OCI-LY1 (cell line): ENCODE results near the gene RAP1GDS1.

Experiments used
- H2AFZ ChIP-seq: fragments of 200-600 bp; sonication (generic), shearing (Covaris generic); 2 replicates; pipeline ENCODE4 v1.6.0; 2014; ENCODE audit warnings: antibody characterized with exemption, mild to moderate bottlenecking, low read length
- H3F3A ChIP-seq: fragments of 200-600 bp; sonication (generic), shearing (Covaris generic); 2 replicates; pipeline ENCODE4 v1.6.0; 2014; ENCODE audit warnings: mild to moderate bottlenecking, antibody characterized with exemption, low read length, moderate library complexity; ENCODE audit not compliant: insufficient read depth
- H3K27ac ChIP-seq: fragments of 200-600 bp; sonication (generic); 2 replicates; pipeline ENCODE4 v1.5.1; 2014; ENCODE audit warnings: low read length, mixed run types, mild to moderate bottlenecking, low read depth; ENCODE audit not compliant: poor library complexity, severe bottlenecking
- H3K27me3 ChIP-seq: fragments of 200-600 bp; sonication (generic); 2 replicates; pipeline ENCODE4 v1.6.0; 2014; ENCODE audit warnings: antibody characterized with exemption, mild to moderate bottlenecking, low read length, moderate library complexity; ENCODE audit not compliant: insufficient read depth
- H3K36me3 ChIP-seq: fragments of 200-600 bp; sonication (generic); 2 replicates; pipeline ENCODE4 v1.6.1; 2014; ENCODE audit warnings: mild to moderate bottlenecking, antibody characterized with exemption, low read length, moderate library complexity, mixed read lengths; ENCODE audit not compliant: insufficient read depth
- H3K4me1 ChIP-seq: fragments of 200-600 bp; sonication (generic); 2 replicates; pipeline ENCODE4 v1.5.1; 2014; ENCODE audit warnings: mild to moderate bottlenecking, low read length, moderate library complexity; ENCODE audit not compliant: insufficient read depth, severe bottlenecking
- H3K4me2 ChIP-seq: fragments of 200-600 bp; sonication (generic), shearing (Covaris generic); 2 replicates; pipeline ENCODE4 v1.6.1; 2014; ENCODE audit warnings: low read length
- H3K4me3 ChIP-seq: fragments of 200-600 bp; sonication (generic); 2 replicates; pipeline ENCODE4 v1.5.1; 2014; ENCODE audit warnings: low read length, low read depth, mild to moderate bottlenecking, mixed read lengths; ENCODE audit not compliant: poor library complexity, severe bottlenecking
- H3K79me2 ChIP-seq: fragments of 200-600 bp; shearing (Covaris generic); 2 replicates; pipeline ENCODE4 v1.6.1; 2016; ENCODE audit warnings: mixed run types, low read length, mixed read lengths; ENCODE audit not compliant: insufficient read depth
- H3K9ac ChIP-seq: fragments of 200-600 bp; sonication (generic), shearing (Covaris generic); 2 replicates; pipeline ENCODE4 v1.6.1; 2014; ENCODE audit warnings: mild to moderate bottlenecking, low read length, mixed read lengths
- H3K9me2 ChIP-seq: fragments of 200-600 bp; sonication (generic), shearing (Covaris generic); 2 replicates; pipeline ENCODE4 v1.6.1; 2014; ENCODE audit warnings: low read depth, mild to moderate bottlenecking, low read length, mixed read lengths
- H3K9me3 ChIP-seq: fragments of 200-600 bp; shearing (Covaris generic); 2 replicates; pipeline ENCODE4 v1.6.1; 2014; ENCODE audit warnings: low read length, mixed read lengths
- H4K20me1 ChIP-seq: fragments of 200-600 bp; sonication (generic), shearing (Covaris generic); 2 replicates; pipeline ENCODE4 v1.6.0; 2016; ENCODE audit warnings: mild to moderate bottlenecking, low read length; ENCODE audit not compliant: insufficient read depth
- CTCF ChIP-seq: fragments of 200-600 bp; sonication (generic), shearing (Covaris generic); IDR thresholded peaks from 2 replicates; pipeline ENCODE4 v1.5.1; 2017; ENCODE audit warnings: mild to moderate bottlenecking, antibody characterized with exemption, low read length, moderate library complexity, mixed read lengths
- EZH2 ChIP-seq: fragments of 200-600 bp; sonication (generic), shearing (Covaris generic); IDR thresholded peaks from 2 replicates; pipeline ENCODE4 v1.8.0; 2017; ENCODE audit warnings: borderline replicate concordance, mixed run types, mild to moderate bottlenecking, antibody characterized with exemption, low read length, moderate library complexity, mixed read lengths

The RAP1GDS1 gene

GRCh38 chr4:98381306-98381705, 120.1 kb downstream of the RAP1GDS1 start:
- no peaks in the 10 kb centered on the region for H3K9me2 ChIP-seq
- H3F3A ChIP-seq: no peaks in the 10 kb centered on the region
- H3K9me3 ChIP-seq: no peaks in the 10 kb centered on the region
- no peak for TF ChIP-seq CTCF
- no peak for TF ChIP-seq EZH2
- no peaks in the 10 kb centered on the region for H3K36me3 ChIP-seq
- H3K79me2 ChIP-seq: no peaks in the 10 kb centered on the region
- H3K9ac ChIP-seq: no peak overlapping the region
- H3K27ac ChIP-seq: no peak overlapping the region
- no peaks in the 10 kb centered on the region for H3K27me3 ChIP-seq
- no peak overlapping the region for H3K4me2 ChIP-seq
- H3K4me1 ChIP-seq: peaks cover 8% of the 10 kb centered on the region
- H3K4me3 ChIP-seq: no peak overlapping the region
- H4K20me1 ChIP-seq: no peaks in the 10 kb centered on the region
- H2AFZ ChIP-seq: no peak overlapping the region

- TF ChIP-seq EZH2 (no peak), CTCF (no peak)
- no peak overlapping the region for H3K4me2 ChIP-seq
Observed at GRCh38 chr4:98383431-98384106, 122.4 kb downstream of the RAP1GDS1 start.

GRCh38 chr4:98385831-98386230, 124.6 kb downstream of the RAP1GDS1 start:
- Histone ChIP-seq H3K4me2 (no peak overlapping the region), H3K27me3 (no peaks in the 10 kb centered on the region), H3K4me1 (peaks cover 8% of the 10 kb centered on the region), H3K9me2 (no peaks in the 10 kb centered on the region), H4K20me1 (no peaks in the 10 kb centered on the region), H3K9ac (no peak overlapping the region), H3F3A (no peaks in the 10 kb centered on the region), H3K9me3 (no peaks in the 10 kb centered on the region), H3K79me2 (no peaks in the 10 kb centered on the region), H3K36me3 (peaks cover 4% of the 10 kb centered on the region; the same call in 1 of the 2 replicates), H3K4me3 (no peak overlapping the region), H2AFZ (no peak overlapping the region), H3K27ac (no peak overlapping the region)
- no peak for TF ChIP-seq CTCF
- TF ChIP-seq EZH2: no peak

More at GRCh38 chr4:98383431-98384106, 122.4 kb downstream of the RAP1GDS1 start:
- peaks cover 4% of the 10 kb centered on the region; the same call in 1 of the 2 replicates for H3K36me3 ChIP-seq
- H3K4me1 ChIP-seq: peaks cover 8% of the 10 kb centered on the region
- no peaks in the 10 kb centered on the region for H3K79me2 ChIP-seq
- no peak overlapping the region for H3K9ac ChIP-seq
- no peaks in the 10 kb centered on the region for H3K9me3 ChIP-seq
- H2AFZ ChIP-seq: no peak overlapping the region
- no peak overlapping the region for H3K27ac ChIP-seq
- H3F3A ChIP-seq: no peaks in the 10 kb centered on the region
- no peak overlapping the region for H3K4me3 ChIP-seq
- no peaks in the 10 kb centered on the region for H4K20me1 ChIP-seq
- no peaks in the 10 kb centered on the region for H3K9me2 ChIP-seq
- no peaks in the 10 kb centered on the region for H3K27me3 ChIP-seq
